ENCODE results near the gene HIF1AN.

DNA sequence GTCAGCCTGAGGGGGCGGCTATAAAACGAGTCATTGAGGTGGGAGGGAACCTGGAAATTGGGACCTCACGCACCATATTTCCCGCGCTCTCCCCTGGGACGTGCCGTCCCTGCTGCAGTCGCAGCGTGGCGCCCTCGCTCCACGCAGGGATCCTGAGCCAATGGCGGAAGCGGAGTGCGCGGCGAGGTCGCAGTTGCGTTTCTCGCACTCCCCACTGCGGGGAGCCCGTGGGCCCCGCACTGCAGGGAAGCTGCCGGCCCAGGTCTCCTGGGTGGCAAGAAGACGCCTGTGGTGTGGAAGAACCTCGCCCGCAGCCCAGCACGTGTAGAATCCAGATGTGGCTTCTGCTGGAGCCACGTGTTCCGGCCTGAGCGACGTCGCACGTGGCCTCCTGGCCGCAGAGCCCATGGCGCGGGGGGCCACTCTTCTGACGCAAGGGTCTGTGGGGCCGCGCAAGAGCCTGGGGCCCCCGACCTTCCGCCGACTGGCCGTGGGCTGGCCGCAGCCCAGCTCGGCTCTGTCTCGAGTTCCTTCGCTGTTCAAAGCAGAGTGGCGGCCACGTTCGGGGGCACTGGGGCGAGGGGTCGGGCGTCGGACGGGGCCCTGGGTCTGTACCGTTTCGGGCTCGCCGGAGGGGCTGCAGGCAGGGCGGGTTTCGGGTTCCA is 26.4 kb downstream of the HIF1AN start:
- TF ChIP-seq POLR2AphosphoS5 (IDR thresholded peaks at IDR 0.05; ENCODE audit: borderline replicate concordance, low read depth, low read length) (no peak; the same call in 1 of the 2 replicates), EZH2 (IDR thresholded peaks at IDR 0.05) (no peak), FOXP2 (optimal IDR thresholded peaks at IDR 0.05; ENCODE audit: control extremely low read depth, extremely low read length, insufficient read depth) (no peak)
